Measurements from ENCODE around the gene AKIRIN1.

GRCh38 chr1:38941527-38942019 lies 49.5 kb upstream of the AKIRIN1 start, which contains the start of gene RHBDL2:
- TF ChIP-seq CTCF (IDR thresholded peaks at IDR 0.05 in 4 of 5, conservative IDR thresholded peaks at IDR 0.05 in 1 of 5) (no peak), POLR2A (IDR thresholded peaks at IDR 0.05) (no peak)

Measured in gastrocnemius medialis (tissue), 4 donors.